ENCODE results near the gene KCNQ1OT1.

Gene KCNQ1OT1

GRCh38 chr11:2719831-2720590 lies 20.2 kb upstream of the KCNQ1OT1 start:
- DNase-seq: no peak

- no peak for DNase-seq
These were observed 19.1 kb upstream of the KCNQ1OT1 start for GRCh38 chr11:2718817-2719438.

DNA sequence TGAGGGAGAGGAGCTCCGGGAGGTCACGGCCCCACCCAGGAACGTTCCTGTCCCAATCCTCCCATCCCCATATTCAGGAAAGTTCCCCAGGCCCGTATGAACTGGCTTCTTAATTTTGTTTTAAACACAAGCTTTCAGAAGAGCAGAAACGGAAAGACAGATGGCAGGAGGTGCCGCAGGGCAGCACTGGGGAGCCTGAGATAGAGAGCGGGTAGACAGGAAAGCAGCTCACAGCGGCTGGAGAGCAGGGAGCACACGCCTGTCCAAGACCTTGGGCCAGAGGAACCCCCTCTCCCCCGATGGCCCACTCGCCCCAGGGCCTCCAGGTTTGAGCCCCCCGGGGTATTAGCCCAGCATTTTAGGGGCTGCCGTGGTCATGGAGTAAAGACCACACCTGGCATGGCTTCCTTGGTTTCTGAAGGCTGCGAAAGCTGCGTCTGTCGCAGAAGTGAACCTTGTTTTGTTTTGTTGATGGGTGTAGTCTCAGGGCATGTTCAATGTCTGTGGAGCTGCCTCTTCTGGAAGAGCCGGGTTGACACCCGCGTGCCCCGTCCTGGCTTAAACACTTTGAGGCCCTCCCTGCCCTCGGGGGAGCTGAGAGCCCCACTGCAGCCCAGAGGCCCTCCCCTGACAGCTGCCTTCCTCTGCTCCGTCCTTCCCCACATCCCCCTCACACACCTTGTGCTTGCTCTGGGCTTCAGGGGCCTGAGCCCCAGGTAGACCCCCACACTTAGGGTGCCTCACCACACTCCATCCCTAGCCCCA lies 17.9 kb upstream of the KCNQ1OT1 start:
- DNase-seq: no peak

- DNase-seq: no peak
These were observed 16.7 kb upstream of the KCNQ1OT1 start for GRCh38 chr11:2716376-2717095.

DNA sequence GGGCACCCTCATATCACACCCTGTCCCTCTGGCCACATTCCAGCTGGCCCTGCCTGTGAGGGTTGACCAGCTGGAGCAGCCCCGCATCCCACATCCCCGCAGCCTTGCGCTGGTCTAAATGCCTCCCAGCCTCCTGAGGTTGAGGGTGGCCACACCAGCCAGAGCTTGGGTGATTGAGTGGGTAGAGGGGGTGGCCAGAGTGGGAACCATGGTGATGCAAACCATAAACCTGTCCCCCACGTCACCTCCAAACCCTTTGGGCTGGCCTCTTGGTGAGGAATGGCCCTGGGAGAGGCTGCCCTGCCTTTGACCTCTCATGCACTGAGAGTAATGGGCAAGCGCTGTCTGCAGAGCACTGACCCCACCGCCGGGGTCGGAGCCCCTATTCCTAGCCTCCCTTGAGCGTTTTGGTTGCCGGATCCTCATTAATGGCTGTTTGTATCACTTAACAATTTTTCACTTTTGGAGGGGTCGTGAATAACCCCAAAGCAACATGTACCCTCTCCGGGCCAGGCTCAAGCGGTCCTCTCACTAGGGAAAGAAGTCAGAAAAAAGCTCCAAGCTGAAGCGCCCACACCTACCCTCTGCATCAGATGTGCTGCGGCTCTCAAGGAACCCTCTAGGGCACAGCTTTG lies 16.0 kb upstream of the KCNQ1OT1 start:
- no peak for DNase-seq

GRCh38 chr11:2714871-2715270 lies 15.1 kb upstream of the KCNQ1OT1 start:
- DNase-seq: no peak

DNA sequence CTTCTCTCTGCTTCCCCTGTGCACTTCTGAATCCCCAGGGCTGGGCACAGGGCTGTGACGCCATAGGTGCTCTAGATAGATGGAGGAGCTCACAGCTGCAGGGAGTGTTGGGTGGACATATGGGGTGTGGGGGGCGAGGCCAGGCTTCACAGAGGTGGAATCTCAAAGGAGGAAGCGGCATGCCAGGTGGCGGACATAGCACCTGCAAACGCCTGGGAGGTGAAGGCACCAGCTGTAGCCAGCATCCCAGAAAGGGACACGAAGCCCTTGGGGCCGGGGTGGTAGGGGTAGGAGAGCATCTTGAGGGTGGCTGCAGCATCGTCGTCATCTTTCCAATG lies 14.6 kb upstream of the KCNQ1OT1 start:
- DNase-seq: no peak

DNA sequence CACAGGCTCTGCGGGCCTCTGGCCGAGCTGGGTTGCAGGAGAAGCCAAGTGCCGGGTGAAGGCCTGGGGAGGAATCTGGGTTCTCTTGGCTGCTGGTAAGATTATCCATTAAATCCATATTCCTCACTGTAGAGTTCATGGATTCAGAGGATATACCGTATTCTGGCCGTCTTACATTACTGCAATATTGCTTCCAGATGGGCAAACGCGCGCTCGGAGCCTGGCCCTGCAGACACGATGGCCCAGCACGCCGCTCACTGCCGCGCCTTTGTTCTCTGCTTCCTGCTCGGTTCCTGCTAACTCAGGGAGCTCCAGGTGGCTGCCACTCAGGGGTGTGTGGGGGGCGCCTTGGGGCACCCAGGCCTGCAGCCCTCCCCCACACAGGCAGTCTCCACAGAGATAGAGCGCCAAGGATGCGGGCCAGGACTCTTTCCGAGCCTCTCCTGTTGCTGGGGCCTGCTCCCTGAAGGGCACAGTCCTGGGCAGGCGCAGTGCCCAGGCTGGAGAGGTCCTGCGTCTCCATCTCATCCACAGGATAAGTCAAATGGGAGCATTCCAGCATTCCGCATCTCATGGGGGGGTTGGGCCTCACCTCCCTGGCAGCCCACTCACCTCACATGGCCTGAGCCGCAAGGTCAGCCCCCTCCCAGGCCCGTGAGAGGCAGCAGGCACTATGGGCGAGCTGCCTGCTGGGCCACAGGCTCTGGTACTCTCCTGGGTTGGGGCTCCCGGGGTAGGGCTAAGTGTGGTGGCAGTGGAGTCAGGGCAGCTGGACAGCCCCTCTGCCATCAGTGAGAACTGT lies 14.1 kb upstream of the KCNQ1OT1 start:
- no peak for DNase-seq

DNA sequence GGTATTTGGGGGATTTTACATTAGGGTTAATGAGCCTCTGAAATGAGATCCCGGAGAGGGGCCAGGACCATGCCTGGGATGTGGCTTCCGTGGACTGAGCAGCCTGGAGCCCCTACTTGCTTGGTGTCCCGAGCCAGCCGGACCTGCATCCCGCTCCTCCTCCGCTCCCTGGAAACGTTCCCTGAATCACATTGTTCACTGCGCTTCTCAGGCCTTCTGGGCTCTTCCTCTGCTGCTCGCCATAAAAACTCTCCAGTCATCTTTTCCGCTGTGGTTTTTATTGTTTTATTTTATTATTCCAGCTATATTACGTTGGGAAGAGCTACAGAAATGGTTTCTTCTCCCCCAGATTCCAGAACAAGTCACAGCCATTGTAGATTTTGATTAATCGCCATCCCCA lies 13.3 kb upstream of the KCNQ1OT1 start:
- DNase-seq: no peak

- DNase-seq: no peak
These were observed 11.4 kb upstream of the KCNQ1OT1 start for GRCh38 chr11:2711161-2711560.

DNA sequence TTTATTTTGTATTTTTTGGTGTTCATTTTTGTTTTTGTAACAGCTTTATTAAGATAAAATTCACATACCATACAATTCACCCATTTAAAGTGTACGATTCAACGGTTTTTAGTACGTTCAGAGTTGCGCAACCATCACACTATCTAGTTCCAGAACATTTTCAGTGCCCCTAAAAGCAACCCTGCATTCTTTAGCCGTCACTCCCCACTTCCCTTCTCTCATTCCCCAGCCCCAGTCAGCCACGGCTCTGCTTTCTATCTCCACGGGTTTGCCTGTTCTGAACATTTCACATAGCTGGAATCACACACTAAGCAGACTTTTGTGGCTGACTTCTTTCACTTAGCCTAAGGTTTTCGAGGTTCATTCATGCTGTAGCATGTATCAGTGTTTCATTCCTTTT lies 9.6 kb upstream of the KCNQ1OT1 start:
- DNase-seq: no peak

DNA sequence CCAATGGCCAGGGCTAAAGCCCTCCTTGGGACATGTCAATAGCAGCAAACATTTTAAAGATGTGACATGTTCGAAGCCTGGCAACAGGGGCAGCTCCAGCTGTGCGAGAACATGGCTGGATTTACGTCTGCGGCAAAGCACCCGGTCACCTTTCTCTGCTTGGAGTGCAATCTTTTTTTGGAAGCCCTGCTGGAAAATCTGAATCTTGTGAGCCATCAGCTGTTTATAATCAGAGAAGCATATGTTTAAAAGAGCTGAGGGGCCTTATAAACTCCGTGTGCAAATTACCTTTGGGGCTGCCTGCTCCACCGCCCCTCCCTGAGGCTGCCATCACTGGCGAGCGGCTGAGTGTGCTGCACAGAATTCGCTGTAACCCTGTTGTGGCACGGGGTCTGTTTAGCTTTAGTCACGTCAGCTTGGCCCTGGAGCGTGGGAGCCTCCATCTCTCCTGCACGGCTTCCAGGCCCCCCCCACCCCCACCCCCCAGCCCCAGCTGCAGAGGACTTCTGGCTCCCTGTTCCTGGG lies 9.0 kb upstream of the KCNQ1OT1 start:
- no peak for DNase-seq

DNA sequence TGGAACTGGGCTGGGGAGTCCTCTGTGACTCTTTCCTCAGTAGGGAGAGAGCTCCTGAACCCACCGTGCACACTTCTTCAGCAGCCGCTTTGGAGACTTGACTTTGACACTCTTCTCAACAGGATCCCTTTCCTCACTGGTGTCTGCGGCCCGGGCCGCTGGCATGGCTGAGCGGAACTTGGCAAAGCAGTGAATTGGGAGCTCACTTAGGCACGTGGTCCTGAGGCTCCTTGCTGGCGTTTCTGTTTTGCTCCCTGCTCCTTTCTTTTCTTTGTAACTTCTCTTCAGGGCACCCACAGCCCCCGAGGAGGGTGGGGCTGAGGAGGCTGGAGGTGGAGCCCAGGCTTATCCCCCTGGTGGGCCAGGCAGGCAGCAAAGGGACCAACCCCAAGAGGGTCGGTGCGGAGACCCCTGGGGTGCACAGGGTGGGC lies 8.4 kb upstream of the KCNQ1OT1 start:
- no peak for DNase-seq

- DNase-seq: no peak
These were observed 7.9 kb upstream of the KCNQ1OT1 start for GRCh38 chr11:2707736-2708135.

GRCh38 chr11:2706321-2706720 lies 6.5 kb upstream of the KCNQ1OT1 start:
- DNase-seq: no peak

DNA sequence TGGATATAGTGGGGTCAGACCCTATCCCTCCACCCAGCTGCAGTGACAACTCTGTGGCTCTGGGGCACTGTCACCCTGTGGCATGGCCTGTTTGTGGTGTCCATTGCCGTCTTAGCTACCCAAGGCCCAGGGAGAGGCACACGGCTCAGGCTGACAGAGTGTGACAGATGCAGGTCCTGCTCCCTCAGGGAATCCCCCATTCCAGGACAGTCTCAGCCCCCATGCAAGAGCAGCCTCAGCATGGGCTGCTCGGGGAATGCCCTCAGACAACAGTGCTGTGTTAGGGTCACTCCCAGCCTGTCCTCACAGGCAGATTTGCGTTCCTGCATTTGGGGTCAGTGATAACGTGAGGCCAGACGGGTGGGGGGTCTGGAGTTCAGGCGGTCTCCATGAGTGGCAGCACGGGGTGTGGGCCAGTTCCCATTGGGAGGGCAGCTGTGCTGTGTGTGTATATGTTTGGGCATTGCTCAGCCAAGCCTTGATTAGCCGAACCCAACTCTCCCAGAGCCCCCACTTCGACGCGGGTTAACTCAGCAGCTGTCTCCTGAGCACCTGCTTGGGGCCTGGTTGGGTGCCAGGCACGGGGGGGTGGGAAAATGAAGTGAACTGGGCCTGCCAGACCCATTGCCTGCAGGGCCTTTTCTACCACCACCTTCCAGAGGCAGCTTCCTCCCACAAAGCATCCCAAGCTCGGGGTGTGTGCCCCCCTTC lies 5.3 kb upstream of the KCNQ1OT1 start:
- DNase-seq: no peak

DNA sequence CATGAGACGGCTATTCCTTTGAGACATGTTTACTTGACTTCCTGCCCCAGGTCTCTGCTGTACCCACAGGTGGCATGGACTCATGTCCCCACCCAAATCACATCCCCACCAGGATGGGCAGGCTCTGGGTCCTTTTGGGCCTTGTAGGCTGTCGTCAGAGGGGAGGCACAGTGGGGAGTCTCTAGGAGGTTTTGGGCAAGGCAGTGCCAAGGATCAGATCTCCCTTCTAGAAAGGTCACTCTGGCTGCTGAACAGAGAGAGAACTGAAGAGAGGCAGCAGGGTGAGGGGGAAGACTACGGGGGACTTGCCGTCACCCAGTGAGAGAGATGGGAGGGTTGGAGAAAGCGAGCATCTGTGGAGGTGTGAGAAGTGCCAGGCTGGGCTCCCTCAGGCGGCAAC lies 4.6 kb upstream of the KCNQ1OT1 start:
- DNase-seq: no peak

- DNase-seq: no peak
These were observed 3.8 kb upstream of the KCNQ1OT1 start for GRCh38 chr11:2703363-2704141.

GRCh38 chr11:2702771-2703362 lies 3.1 kb upstream of the KCNQ1OT1 start:
- DNase-seq: no peak

- DNase-seq: no peak
These were observed 2.2 kb upstream of the KCNQ1OT1 start for GRCh38 chr11:2701898-2702434.
